Measurements from ENCODE around the gene TSHZ3.

- no peak for TF ChIP-seq CTCF (IDR thresholded peaks at IDR 0.05; ENCODE audit: low read depth, low read length)
- TF ChIP-seq POLR2A (IDR thresholded peaks at IDR 0.05; ENCODE audit: extremely low read depth, insufficient read length): no peak
- TF ChIP-seq MAX (IDR thresholded peaks at IDR 0.05; ENCODE audit: low read depth, low read length): no peak
Measured at GRCh38 chr19:31307071-31307669, 42.1 kb downstream of the TSHZ3 start.
